ENCODE data around the gene TCF20.

- TF ChIP-seq CTCF (IDR thresholded peaks at IDR 0.05) (no peak), EP300 (IDR thresholded peaks at IDR 0.05) (no peak)
Observed at GRCh38 chr22:42281284-42281683, 10.8 kb upstream of the TCF20 start.
